Muscle of back (tissue), 11 donors: ENCODE data around the gene RPA1. TPM values are rescaled to one million over a fixed set of nuclear protein-coding genes. Genes with fewer than 3 reads are reported as not detected.
A peak's percentile ranks its signal among the peaks of the same experiment; 100 is the strongest.

Experiments
- DNase-seq, 3 donors: peaks; one replicate each; pipeline versions ENCODE4 v3.0.0 to v3.0.0-alpha.2; 2013
- polyA plus RNA-seq, 10 donors: library from polyadenylated mRNA; unstranded; fragments of 120-200 nt; gene quantifications; one replicate each; pipeline ENCODE4 v1.2.1, GENCODE V29; 2013; ENCODE audit not compliant: insufficient read length in 10 of 10

The RPA1 gene
- polyA plus RNA-seq, 10 donors = 45.1 to 68.1 (median 53.8) TPM

DNA sequence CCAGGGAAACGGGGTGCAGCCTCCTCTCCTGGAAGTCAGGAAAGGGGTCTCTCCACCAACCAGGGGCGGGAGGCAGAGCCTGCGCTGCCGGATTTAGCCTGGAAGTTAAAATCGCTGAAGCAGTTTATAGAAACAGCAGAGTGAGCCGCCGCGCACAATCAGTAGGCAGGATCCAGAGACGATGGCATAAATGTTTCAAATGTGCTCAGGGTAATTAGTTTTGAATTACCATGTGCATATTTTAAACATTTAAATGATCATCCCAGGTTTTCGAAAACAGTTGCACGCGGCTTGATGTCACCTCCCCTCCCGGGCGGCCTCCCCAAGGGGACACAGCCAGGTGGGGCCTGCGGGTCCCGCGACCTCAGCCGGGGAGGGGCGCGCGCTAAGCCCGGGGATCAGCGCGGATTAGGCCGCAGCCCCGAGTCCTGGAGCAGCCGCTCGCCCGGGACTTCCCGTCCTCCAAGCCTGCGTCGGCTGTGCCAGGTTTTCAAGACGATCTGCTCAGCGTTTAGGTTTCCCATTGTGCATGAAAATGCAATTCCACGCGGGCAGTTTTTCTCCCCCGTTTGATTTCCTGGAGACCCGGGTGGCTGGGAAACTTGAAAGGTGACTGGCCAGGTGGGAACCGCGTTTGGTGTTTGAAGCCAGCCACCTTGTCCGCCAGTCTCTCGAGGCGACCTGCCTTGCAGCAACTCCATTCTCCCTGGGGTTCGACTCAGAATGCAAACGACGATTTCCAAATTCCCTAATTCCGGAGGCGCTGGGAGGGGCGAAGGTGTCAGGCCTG lies 78.3 kb downstream of the RPA1 start:
- peak in 2 of 3 donors; percentile 36 to 69 for DNase-seq

DNA sequence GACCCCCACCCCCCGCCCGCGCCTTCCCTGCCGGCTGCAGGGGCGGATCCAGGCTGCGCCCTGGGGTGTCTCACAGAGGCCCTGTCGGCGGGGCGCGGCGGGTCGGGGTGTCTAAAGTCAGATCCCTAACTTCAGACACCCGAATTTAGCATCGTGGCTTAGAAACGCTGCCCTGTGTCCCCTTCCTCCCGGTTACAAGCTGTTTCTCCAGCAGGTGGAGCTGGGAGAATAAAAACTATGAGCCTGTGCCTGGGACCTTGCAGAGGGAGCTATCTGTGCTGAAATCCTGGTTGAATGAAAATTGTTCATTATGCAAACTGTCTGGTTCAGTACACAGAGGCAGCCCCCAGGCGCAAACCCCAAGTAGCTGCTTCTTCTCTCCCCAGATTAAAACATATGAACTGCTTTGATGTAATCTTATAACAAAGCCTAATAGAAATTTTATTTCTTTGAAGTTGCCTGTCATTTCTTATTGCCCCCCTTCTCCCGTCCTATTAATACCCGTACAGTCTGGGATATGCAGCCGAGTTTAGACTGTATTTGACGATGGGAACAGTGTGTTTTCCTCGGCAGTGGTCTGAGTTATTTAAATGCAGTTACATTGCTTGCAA lies 79.0 kb downstream of the RPA1 start:
- peak; percentile 71 to 89 (median 76) for DNase-seq

DNA sequence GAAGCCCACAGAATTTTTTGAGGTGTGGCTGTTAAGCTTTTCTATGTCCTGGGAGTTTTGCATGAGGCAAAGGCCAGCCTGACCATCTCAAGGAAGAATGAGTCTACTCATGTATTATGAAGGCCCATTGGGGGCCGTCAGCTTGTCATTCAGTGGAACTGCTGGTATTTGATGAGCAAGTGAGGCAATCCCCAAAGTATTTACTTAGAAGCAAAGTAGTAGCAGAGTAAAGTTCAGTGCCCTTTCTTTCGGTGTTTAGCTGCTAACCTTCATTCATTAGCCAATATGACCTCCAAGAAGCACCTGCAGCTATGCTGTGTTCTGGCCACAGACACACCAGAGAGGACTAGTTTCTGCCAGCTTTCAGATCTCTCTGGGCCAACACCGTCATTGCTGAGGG lies 80.2 kb downstream of the RPA1 start:
- DNase-seq = no peak

DNA sequence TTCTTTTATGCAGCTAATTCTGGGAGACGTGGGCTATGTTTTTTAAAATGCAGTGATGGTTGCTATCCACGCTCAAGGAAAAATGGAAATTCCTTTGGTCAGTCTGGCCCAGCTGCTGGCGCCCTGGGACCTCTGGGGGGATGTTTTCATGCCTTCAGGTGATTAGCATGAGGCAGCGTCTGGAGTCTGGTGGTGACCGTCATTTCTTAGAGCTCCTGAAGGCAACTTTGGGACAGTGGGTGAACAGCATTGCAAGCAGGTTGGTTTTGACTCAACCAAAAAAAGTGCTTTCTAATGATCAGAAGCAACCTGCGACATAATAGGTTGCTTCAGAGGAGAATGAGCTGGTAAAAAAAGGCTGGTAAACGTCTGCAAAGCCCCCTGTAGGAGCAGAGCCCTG lies 82.3 kb downstream of the RPA1 start:
- DNase-seq = no peak

DNA sequence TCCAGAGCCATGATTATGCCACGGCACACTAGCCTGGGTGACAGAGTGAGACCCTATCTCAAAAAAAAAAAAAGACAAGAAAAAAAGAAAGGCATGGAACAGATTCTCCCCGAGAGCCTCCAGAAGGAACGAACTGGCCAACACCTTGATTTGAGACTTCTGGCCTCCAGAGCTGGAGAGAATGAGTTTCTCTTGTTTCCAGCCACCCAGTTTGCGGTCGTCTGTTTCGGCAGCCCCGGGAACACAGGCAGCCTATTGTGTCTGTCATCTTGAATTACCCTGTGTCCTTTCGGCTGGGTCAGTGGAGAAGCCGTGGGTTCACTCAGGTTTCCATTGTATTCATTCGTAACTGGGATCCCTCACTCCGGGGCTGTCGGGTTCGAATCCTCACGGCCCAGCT lies 83.9 kb downstream of the RPA1 start:
- DNase-seq = no peak

DNA sequence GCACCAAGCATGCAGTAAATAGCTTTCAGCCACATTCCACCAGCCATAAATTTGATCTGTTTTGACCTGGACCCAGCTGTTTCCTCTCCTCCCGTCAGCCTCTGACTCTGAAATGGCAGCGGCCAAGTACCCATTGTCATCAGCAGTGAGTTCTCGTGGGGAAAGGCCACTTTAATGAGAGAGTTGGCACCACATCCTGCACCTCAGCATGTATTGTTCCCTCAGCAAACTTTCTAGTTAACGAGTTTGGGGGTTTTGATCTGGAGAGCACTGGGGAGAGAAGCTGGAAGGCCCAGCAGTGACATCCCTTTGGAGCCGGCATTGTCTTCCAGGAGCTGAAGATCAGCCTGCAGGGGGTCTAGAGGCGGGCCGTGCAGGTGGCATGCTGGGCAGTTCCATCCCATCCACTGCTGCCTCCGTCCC lies 84.9 kb downstream of the RPA1 start:
- no peak for DNase-seq

DNA sequence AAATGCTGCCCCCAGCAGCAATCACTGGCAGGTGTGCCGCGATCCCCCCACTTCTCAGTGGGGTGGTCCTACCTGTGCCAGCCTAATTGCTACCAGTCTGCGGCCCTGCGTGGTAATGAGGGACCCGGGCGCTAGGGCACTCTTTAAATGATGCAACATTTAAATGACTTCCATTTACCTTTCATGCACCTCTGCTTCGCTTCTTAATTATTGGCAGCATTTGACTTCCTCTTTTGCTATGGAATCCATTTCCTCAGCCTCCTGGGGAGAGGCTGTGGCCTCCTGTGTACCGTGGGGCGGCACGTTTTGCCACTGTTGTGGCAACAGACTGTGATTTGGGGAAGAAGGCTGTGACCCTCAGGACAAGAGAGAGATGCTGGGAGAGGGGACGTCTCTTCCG lies 86.1 kb downstream of the RPA1 start:
- no peak for DNase-seq

DNA sequence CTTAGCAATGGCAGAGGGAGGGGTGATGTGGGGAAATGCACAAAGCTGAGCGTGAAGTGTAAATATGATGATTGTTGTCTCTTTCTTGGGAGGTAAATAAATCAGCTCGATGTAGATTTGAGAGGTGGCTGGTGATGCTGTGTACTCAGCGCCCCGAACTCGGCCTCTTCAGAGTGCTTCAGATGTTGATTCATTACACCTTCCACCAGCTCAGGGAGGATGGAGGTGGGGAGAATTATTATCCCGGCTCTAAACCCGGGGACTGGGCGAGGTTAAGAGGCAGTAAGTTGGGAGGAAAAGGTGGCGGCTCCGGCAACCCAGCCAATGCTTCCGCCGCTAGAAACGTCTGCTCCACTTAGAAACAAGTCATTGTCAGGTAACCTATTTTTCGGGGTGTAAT lies 86.5 kb downstream of the RPA1 start:
- no peak for DNase-seq

DNA sequence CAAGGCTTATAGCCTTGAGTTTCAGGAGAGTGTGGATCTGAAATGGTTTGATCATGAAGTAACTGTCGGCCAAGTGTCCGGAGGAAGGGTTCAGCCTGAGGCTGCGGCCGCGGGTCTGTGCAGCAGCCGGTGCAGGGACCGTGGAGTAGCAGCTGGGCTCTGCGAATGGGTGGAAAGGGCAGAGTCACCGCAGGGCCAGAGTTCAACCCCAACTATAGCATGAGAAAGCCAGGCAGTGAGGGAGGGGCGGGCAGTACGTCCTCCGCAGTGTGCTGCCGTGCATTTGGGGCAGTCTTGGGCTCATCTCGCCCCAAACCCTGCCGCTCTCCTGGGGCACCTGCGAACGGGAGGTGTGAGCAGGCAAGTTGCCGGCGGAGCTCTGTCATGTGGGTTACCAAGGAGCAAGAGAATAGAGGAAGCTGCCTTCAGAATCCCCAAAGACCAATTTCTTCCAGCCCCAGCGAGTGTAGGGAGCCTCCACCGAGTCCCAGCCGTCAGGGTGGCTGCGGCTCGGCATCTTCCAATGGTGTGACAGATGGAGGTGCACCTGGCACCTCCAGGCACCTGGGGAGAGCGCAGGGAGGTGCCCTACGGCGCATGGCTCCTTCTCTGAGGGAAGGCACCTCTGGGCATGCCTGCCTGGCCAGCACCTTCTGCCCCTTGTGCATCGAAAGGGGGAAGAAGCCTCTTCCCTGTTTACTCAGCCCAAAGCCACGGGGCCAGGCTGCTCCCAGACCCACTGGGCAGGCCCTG lies 87.3 kb downstream of the RPA1 start:
- no peak for DNase-seq

DNA sequence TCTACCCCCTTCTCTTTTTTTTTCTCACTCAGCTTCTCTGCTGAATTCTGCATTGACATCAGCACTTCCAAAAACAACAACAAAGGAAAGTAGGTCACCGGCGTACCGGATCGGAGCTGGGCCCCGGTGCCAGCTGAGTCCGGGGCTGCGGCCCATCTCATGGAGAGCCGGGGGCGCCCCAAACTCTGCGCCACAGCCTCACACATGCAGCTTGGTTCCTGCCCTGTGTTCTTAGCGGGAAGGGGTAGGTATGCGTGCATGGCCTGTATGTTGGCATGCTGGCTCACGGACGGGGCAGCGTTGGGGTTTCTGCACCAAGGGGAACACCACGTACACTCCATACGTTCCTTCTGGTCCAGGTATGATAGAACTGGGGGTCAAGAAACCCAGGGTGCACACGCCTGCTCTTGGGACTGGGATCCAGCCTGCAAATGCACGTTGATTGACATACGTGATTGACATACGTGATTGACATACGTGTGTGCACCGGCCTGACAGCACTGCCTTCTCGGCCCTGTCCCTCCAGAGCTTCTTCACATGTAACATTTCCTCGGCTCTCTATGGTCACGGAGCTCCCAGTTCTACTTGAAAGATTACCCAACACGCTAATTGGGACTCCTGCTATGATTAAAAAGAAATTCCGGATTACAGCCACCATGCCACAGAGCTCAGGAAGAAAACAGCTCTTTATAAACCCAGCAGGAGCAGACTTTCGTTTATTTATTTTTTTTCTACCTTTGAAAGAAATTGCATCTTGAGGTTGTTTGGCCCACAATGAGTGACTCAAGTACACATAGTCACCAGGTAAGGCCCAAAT lies 88.7 kb downstream of the RPA1 start:
- DNase-seq = no peak

DNA sequence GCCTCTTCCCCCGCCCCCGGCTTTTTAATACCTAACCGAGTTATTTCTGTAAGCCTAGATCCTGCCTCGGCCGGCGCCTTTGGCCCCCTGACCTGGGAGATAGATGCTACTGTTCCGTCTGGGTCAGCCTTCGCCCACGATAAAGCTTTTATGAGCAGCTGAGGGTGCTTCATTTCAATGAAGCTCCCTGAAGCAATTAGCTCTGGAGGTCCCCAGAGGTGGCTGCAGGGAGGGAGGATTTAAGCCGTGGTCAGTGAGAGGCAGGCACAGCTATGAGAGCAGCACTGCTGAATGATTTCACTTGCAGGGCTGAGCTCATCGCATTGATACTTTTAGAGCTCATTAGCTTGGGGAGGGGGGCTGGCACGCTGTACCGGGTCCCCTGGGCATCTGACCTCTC lies 89.4 kb downstream of the RPA1 start:
- DNase-seq = no peak

DNA sequence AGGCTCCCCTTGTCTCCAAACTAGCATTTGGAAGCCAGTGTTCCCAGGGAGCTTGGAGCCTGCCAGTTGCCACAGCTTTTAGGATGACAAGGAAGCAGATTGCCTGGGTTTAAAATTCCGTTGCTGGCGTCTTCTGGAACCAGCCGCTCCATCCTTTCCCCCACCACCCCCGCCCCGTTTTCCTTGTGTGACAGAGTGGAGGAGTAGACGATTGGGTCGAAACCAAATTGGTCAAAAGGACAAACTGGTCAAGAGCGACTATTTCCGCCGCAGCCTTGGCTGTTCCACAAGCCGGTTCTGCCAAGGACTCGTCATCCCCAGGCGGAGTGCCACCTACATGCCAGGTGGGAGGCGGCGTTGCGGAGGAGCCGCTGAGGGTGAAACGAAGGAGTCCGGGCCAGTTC lies 91.1 kb downstream of the RPA1 start:
- DNase-seq = no peak

DNA sequence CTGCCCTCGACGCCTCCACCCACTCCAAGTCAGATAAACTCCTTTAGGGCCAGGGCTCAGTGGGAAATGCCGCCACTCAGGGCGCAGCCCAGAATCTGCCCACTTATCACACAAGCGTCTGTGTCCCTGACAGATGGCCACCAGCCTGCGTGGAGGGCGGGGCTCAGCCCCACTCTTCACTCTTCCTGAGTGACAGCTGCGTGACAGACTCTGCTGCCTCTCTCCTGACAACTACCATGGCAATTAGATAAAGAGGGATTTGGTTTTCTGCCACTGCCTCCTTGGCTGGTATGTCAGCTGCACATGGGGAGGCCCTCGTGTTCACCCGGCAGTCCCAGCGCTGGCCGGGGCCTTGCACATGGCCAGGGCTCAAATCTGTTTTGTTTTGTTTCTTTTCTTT lies 99.2 kb downstream of the RPA1 start:
- peak in 1 of 3 donors; percentile 51 for DNase-seq

DNA sequence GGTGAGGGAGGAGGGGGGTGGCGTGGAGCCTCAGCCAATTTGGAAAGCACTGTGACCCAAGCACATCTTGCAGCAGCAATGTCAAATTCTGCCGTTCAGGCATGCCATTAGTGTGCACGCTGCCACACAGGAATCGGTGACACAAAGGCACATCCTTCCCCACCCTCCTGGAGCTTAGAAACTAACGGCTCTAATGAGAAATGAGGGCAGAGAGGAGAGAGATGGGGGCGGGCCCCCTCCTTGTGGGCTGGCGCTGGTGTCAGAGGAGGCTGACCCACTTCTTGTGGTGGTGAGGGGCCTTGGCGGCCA lies 100.5 kb downstream of the RPA1 start:
- DNase-seq = no peak

DNA sequence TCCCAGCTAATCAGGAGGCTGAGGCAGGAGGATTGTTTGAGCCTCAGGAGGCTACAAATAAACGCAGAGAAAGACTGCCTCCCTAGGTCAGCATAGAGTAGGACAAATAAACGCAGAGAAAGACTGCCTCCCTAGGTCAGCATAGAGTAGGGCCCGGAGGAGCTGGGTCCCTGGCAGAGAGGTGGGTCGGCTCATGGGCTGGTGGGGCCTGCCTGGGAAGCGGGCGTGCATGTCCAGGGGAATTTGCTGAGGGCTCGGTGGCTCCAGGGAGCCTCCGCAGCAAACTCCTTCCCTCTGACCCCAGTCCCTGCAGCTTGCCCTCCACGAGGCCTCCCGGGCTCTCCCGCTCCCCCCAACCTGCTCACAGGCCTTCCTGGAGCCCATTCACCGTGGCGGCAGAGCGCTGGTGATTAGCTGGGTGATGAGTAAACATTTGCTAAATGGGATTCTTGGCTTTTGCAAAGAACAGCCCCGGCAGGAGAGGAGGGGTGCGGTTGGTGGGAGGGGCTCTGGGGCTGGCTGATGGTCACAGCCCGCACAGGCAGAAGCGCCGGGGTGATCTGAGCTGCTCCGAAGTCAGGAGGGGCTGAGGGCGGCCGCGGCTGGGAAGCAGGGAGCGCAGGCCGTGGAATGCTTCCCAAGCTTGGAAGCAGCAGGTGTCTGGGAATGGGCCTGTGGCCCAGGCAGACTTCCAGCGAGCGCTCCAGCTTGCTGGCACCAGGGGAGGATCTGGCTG lies 102.2 kb downstream of the RPA1 start:
- peak; percentile 51 to 76 (median 67) for DNase-seq

DNA sequence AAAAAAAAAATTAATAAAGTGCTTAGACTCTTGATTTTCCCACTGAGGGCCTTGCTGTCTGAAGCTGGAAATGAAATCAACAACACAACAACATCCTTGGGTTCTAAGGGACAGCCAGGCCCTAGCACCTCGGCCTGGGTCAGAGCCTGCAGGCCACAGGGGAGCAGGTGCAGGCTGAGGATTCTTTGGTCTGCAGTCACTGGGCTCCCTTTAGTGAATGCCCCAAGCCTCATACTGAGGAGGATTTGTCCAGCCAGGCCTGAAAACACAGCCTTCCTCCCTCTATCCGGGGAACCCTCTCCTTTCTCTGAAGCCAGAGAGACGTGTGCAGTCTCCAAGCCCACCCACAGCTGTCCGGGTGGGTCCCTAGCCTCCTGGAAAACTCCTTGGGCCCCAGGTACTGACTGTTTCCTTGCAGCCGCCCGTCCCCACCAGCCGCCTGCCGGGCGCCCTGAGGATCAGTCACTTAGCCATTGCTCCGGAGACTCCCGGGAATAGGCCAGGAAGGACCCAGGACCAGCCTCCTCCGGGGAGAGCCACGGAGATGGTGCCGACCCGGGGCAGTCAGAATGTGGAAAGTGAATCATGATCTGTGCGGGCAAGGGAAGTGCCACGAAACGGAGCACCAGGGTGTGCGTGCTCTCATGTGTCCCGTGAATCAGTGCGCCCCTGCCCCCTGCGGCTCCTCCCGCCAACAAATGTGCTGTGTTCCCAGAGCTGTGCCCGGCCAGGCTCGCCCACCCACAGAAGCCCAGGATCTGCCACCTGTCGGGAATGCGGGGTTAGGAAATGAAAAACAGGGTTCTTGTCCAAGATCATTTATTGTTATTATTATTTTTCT lies 104.3 kb downstream of the RPA1 start:
- no peak for DNase-seq

DNA sequence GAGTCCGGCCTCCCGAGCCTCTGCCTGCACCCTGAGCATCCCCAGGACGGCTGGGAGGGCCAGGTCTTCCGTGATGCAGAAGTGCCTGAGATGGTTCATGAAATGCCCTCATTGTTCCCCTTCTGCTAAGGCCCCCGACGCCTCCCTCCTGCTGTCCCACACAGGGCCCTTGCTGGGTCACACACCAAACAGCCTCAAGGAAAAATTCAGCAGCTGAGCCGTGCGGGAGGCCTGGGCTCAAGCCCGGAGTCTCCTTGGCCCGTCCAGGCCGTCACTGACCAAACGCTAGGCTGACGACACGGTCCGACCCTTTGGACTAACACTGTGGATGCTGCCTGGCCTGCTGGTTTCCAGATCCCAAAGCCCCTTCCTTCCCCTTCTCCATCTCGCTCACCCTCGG lies 105.1 kb downstream of the RPA1 start:
- no peak for DNase-seq

DNA sequence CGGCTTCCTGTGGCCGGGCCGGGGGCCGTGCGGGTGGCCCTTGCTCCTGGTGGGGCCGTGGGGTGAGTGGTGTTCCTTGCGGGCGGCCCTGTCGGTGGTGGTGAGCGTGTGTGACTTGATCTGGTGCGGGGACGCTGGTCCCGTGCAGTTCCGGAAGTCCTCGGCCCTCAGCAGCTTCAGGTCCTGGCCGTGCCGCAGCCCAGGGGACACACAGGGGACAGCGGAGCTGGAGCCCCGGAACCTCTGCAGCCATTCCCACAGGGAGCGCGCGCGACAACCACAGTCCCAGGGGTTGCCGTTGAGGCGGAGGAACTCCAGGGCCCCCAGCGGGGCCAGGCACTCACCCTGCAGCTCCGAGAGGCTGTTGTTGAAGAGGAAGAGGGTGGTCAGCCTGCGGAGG lies 107.0 kb downstream of the RPA1 start:
- no peak for DNase-seq

DNA sequence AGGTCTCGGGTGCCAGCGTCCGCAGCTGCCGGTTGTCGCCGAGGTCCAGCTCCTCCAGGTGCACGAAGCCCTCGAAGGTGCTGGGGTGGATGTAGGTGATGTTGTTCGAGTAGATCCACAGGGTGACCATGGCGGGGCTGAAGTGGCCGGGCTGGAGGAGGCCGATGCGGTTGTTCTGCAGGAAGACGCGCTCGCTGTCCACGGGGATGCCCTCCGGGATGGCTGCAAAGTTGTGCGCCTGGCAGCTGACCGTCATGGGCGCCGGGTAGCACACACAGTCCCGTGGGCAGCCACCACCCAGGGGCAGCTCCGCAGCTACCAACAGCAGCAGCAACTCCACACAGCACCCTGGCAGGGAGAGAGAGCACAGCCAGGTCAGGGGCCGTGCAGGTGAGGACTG lies 107.7 kb downstream of the RPA1 start:
- DNase-seq = no peak

DNA sequence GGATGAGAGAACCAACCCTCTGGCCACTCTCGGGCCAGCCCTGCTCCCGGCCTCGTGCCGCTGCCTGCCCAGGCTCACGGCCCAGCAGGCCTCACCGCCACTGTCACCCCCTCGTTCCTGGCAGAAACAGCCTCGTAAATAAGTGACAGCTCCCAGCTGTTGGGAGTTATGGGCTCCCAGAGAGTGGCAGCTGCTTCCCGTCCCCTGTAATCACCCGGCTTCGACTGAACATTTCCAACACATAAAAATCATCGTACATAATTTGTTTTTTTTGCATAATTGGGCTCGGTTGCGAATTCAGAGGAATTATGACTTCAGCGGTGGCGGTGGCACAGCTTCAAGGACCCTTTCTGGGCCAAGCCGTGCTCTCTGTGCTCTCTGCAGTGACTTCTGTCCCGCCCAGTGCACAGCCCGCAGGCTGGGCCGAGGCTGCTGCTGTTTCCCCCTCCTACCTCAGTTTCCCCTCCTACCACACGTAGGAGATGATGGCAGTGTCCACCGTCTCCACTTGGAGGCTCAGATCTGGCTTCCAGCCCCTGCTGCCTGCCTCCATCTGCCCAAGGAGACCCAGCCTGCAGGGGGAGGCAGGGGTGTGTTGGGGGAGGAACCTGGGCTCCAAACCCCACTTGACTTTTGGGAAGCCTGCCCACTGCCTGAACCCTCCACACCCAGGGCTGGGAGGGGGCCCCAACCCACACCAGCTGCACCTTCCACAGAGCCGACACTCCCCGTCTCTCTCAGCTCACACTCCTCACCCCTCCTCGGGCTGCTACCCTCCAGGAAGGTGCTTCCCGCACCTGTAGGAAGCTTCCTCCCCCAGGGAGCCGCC lies 110.4 kb downstream of the RPA1 start:
- peak; percentile 60 to 77 (median 75) for DNase-seq
